ENCODE measurements around the gene EIF1AD.

Gene EIF1AD

GRCh38 chr11:65988791-65989592 is 13.0 kb downstream of the EIF1AD start:
- TF ChIP-seq CTCF (IDR thresholded peaks at IDR 0.05; ENCODE audit: insufficient read depth, low read length, poor library complexity, severe bottlenecking) = peak; percentile 94
- H3K36me3 ChIP-seq (ENCODE audit: control insufficient read depth, insufficient read depth, low read length) = no peaks in the 10 kb centered on the region; the same call in 1 of the 2 replicates
- H3K4me3 ChIP-seq (replicated peaks; ENCODE audit: low read depth, low read length) = no peak overlapping the region
- no peaks in the 10 kb centered on the region for H3K27me3 ChIP-seq (replicated peaks; ENCODE audit: control insufficient read depth, insufficient read depth, low read length)
- DNase-seq (ENCODE audit: extremely low read depth, insufficient read length) = peak; percentile 72

- TF ChIP-seq CTCF (IDR thresholded peaks at IDR 0.05; ENCODE audit: insufficient read depth, low read length, poor library complexity, severe bottlenecking) = no peak
- DNase-seq (ENCODE audit: extremely low read depth, insufficient read length) = no peak
- Histone ChIP-seq H3K4me3 (replicated peaks; ENCODE audit: low read depth, low read length) (no peak overlapping the region), H3K27me3 (replicated peaks; ENCODE audit: control insufficient read depth, insufficient read depth, low read length) (no peaks in the 10 kb centered on the region), H3K36me3 (ENCODE audit: control insufficient read depth, insufficient read depth, low read length) (no peaks in the 10 kb centered on the region; the same call in 1 of the 2 replicates)
Observed at GRCh38 chr11:65987336-65987735, 14.6 kb downstream of the EIF1AD start.

DNA sequence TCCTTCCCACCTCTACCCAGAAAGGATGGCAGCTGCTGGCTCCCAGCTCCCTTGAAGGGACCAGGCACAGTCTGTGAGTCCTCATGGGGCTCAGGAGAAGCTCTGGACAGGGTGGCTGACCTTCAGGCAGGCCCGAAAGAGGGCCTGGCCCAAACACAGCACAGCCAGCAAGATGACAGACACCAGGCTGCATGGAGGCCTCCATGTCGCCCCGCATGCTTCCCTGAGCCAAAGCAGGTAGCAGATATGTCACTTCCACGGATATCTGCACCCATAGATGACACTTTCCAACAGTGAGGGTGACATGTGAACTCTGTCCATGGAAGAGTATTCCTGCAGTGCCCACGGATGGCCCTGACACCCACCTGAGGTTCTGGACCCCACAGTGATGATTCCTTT is 18.4 kb downstream of the EIF1AD start:
- Histone ChIP-seq H3K36me3 (ENCODE audit: control insufficient read depth, insufficient read depth, low read length) (peaks cover 7% of the 10 kb centered on the region; the same call in 1 of the 2 replicates), H3K27me3 (replicated peaks; ENCODE audit: control insufficient read depth, insufficient read depth, low read length) (no peaks in the 10 kb centered on the region), H3K4me3 (replicated peaks; ENCODE audit: low read depth, low read length) (no peak overlapping the region)
- no peak for DNase-seq (ENCODE audit: extremely low read depth, insufficient read length)
- no peak for TF ChIP-seq CTCF (IDR thresholded peaks at IDR 0.05; ENCODE audit: insufficient read depth, low read length, poor library complexity, severe bottlenecking)

GRCh38 chr11:65982824-65983588 is 19.0 kb downstream of the EIF1AD start:
- Histone ChIP-seq H3K27me3 (replicated peaks; ENCODE audit: control insufficient read depth, insufficient read depth, low read length) (no peaks in the 10 kb centered on the region), H3K36me3 (ENCODE audit: control insufficient read depth, insufficient read depth, low read length) (peaks cover 11% of the 10 kb centered on the region), H3K4me3 (replicated peaks; ENCODE audit: low read depth, low read length) (no peak overlapping the region)
- DNase-seq (ENCODE audit: extremely low read depth, insufficient read length) = no peak
- no peak for TF ChIP-seq CTCF (IDR thresholded peaks at IDR 0.05; ENCODE audit: insufficient read depth, low read length, poor library complexity, severe bottlenecking)

GRCh38 chr11:65981972-65982823 is 19.8 kb downstream of the EIF1AD start:
- H3K4me3 ChIP-seq (replicated peaks; ENCODE audit: low read depth, low read length) = no peak overlapping the region
- no peaks in the 10 kb centered on the region for H3K27me3 ChIP-seq (replicated peaks; ENCODE audit: control insufficient read depth, insufficient read depth, low read length)
- no peak for TF ChIP-seq CTCF (IDR thresholded peaks at IDR 0.05; ENCODE audit: insufficient read depth, low read length, poor library complexity, severe bottlenecking)
- no peak for DNase-seq (ENCODE audit: extremely low read depth, insufficient read length)
- peaks cover 16% of the 10 kb centered on the region for H3K36me3 ChIP-seq (ENCODE audit: control insufficient read depth, insufficient read depth, low read length)
